ENCODE results near the gene GALNT18. TPM values are rescaled to one million over a fixed set of nuclear protein-coding genes. Genes with fewer than 3 reads are reported as not detected.

GALNT18 gene
- total RNA-seq, 1 experiment from 2014 or later: 1.7 TPM

GRCh38 chr11:11302565-11302964 is 319.2 kb downstream of the GALNT18 start:
- Histone ChIP-seq H2BK120ac (ENCODE audit: low read depth, low read length, poor library complexity, severe bottlenecking) (no peak overlapping the region), H3K27me3 (ENCODE audit: insufficient read depth, low read length) (no peaks in the 10 kb centered on the region), H2BK12ac (ENCODE audit: insufficient read length, low read depth, low read length) (no peak overlapping the region), H4K5ac (ENCODE audit: insufficient read length, low read depth, low read length) (no peak overlapping the region), H3K27ac (ENCODE audit: insufficient read length, low read depth, low read length) (no peak overlapping the region), H2BK15ac (ENCODE audit: low read depth, low read length) (no peak overlapping the region), H3K14ac (ENCODE audit: insufficient read depth, low read length) (no peak overlapping the region), H3K18ac (ENCODE audit: insufficient read length, low read depth, low read length) (no peak overlapping the region), H3K4ac (ENCODE audit: low read depth, low read length) (no peak overlapping the region), H4K91ac (ENCODE audit: insufficient read length, low read depth, low read length) (no peak overlapping the region), H3K79me2 (ENCODE audit: insufficient read depth, low read length) (no peaks in the 10 kb centered on the region), H3K23me2 (ENCODE audit: insufficient read length, low read depth, low read length, poor library complexity, severe bottlenecking) (no peaks in the 10 kb centered on the region), H2BK5ac (ENCODE audit: insufficient read length, low read length) (no peak overlapping the region), H3K56ac (ENCODE audit: insufficient read length, low read depth, low read length) (no peak overlapping the region), H2AFZ (ENCODE audit: low read length) (no peak overlapping the region), H3K23ac (ENCODE audit: insufficient read length, low read depth, low read length) (no peak overlapping the region), H3K79me1 (ENCODE audit: insufficient read depth, low read depth, low read length, poor library complexity, severe bottlenecking) (no peaks in the 10 kb centered on the region), H2BK20ac (ENCODE audit: low read depth, low read length, poor library complexity, severe bottlenecking) (no peak overlapping the region), H3K4me2 (ENCODE audit: insufficient read depth, insufficient read length, low read length) (no peak overlapping the region), H3K9ac (ENCODE audit: extremely low read depth, insufficient read length, low read length) (no peak overlapping the region), H4K20me1 (ENCODE audit: control insufficient read depth, insufficient read depth, insufficient read length) (no peaks in the 10 kb centered on the region), H2AK5ac (ENCODE audit: insufficient read length, low read length) (no peak overlapping the region), H3K9me3 (ENCODE audit: control insufficient read depth, low read depth, low read length) (no peaks in the 10 kb centered on the region), H3K4me1 (ENCODE audit: insufficient read depth, low read length) (no peaks in the 10 kb centered on the region), H4K8ac (replicated peaks; ENCODE audit: insufficient read length, low read depth, low read length) (no peak overlapping the region), H3T11ph (ENCODE audit: low read length) (no peak overlapping the region)
- H3K36me3 Mint-ChIP-seq (ENCODE audit: insufficient read depth in 1 of 3, low read depth in 3 of 3): no peaks in the 10 kb centered on the region
- peaks cover under 1% of the 10 kb centered on the region for H3K27me3 Mint-ChIP-seq (ENCODE audit: low read depth)
- WGBS (ENCODE audit: extremely low coverage, insufficient read length, low lambda C conversion rate): no CpG with 5 or more reads among the region's 10 CpGs
- H3K9me3 Mint-ChIP-seq: no peaks in the 10 kb centered on the region
- no peak overlapping the region for H3K4me3 Mint-ChIP-seq
- TF ChIP-seq, protein P1, sequence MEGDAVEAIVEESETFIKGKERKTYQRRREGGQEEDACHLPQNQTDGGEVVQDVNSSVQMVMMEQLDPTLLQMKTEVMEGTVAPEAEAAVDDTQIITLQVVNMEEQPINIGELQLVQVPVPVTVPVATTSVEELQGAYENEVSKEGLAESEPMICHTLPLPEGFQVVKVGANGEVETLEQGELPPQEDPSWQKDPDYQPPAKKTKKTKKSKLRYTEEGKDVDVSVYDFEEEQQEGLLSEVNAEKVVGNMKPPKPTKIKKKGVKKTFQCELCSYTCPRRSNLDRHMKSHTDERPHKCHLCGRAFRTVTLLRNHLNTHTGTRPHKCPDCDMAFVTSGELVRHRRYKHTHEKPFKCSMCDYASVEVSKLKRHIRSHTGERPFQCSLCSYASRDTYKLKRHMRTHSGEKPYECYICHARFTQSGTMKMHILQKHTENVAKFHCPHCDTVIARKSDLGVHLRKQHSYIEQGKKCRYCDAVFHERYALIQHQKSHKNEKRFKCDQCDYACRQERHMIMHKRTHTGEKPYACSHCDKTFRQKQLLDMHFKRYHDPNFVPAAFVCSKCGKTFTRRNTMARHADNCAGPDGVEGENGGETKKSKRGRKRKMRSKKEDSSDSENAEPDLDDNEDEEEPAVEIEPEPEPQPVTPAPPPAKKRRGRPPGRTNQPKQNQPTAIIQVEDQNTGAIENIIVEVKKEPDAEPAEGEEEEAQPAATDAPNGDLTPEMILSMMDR (conservative IDR thresholded peaks at IDR 0.05): no peak
- H3K27ac Mint-ChIP-seq: no peak overlapping the region
- no peaks in the 10 kb centered on the region for H3K4me1 Mint-ChIP-seq
- no peak for DNase-seq
